Ishikawa (cell line): Measurements from ENCODE around the gene RAPGEF4.
A peak's percentile ranks its signal among the peaks of the same experiment; 100 is the strongest.

Experiments
- CEBPB ChIP-seq: IDR thresholded peaks from 2 replicates; pipeline ENCODE4 v1.6.1; 2012
- CREB1 ChIP-seq: IDR thresholded peaks from 2 replicates; pipeline ENCODE4 v1.6.1; 2012; ENCODE audit warnings: low read depth
- EGR1 ChIP-seq: IDR thresholded peaks from 2 replicates; pipeline ENCODE4 v1.6.1; 2012
- EP300 ChIP-seq: IDR thresholded peaks from 2 replicates; pipeline ENCODE4 v1.6.1; 2012; ENCODE audit warnings: borderline replicate concordance
- FOXM1 ChIP-seq: IDR thresholded peaks from 2 replicates; pipeline ENCODE4 v1.6.1; 2012; ENCODE audit warnings: low read depth, borderline replicate concordance
- MAX ChIP-seq: IDR thresholded peaks from 2 replicates; pipeline ENCODE4 v1.6.1; 2012
- NFIC ChIP-seq: IDR thresholded peaks from 2 replicates; pipeline ENCODE4 v1.6.1; 2012
- RAD21 ChIP-seq: IDR thresholded peaks from 2 replicates; pipeline ENCODE4 v1.6.1; 2012; ENCODE audit warnings: low read depth
- TAF1 ChIP-seq: IDR thresholded peaks from 2 replicates; pipeline ENCODE4 v1.6.1; 2012; ENCODE audit warnings: low read depth, mild to moderate bottlenecking
- TCF12 ChIP-seq: IDR thresholded peaks from 2 replicates; pipeline ENCODE4 v1.6.1; 2012; ENCODE audit warnings: low read depth
- TEAD4 ChIP-seq: IDR thresholded peaks from 2 replicates; pipeline ENCODE4 v1.6.1; 2012
- YY1 ChIP-seq: IDR thresholded peaks from 2 replicates; pipeline ENCODE4 v1.6.1; 2012; ENCODE audit warnings: low read depth
- ZBTB7A ChIP-seq: IDR thresholded peaks from 2 replicates; pipeline ENCODE4 v1.6.1; 2012; ENCODE audit warnings: low read depth
- TF ChIP-seq, protein P1 (sequence below): IDR thresholded peaks from 2 replicates; pipeline ENCODE4 v1.6.1; 2012
- TF ChIP-seq, protein P2 (sequence below): IDR thresholded peaks from 2 replicates; pipeline ENCODE4 v1.6.1; 2012; ENCODE audit warnings: low read depth, mild to moderate bottlenecking

RAPGEF4 gene

GRCh38 chr2:172829229-172829628 is 93.6 kb downstream of the RAPGEF4 start:
- TF ChIP-seq, protein P1, sequence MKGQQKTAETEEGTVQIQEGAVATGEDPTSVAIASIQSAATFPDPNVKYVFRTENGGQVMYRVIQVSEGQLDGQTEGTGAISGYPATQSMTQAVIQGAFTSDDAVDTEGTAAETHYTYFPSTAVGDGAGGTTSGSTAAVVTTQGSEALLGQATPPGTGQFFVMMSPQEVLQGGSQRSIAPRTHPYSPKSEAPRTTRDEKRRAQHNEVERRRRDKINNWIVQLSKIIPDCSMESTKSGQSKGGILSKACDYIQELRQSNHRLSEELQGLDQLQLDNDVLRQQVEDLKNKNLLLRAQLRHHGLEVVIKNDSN: no peak
- TF ChIP-seq NFIC: 0 out of 2 replicates have a peak, but pooled peaks have one; percentile 14

DNA sequence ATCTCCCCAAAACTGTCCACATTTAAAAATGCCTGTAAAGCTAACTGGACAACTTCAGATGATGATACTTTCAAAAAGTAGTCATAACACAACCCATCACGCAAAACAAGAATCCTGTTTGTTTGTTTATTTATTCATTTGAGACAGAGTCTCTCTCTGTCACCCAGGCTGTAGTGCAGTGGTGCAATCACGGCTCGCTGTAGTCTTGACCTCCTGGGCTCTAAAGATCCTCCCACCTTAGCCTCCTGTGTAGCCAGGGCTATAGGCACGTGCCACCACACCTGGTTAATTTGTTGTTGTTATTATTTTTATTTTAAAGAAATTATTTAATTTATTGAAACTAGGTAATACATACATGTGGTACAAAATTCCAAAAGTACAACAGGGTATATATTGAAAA is 94.8 kb downstream of the RAPGEF4 start:
- TF ChIP-seq YY1 (no peak), ZBTB7A (no peak), EP300 (no peak), NFIC (no peak), TCF12 (no peak), CREB1 (no peak), MAX (no peak), TAF1 (no peak), FOXM1 (no peak), TEAD4 (no peak), CEBPB (no peak), EGR1 (no peak), RAD21 (no peak)
- TF ChIP-seq, protein P2, sequence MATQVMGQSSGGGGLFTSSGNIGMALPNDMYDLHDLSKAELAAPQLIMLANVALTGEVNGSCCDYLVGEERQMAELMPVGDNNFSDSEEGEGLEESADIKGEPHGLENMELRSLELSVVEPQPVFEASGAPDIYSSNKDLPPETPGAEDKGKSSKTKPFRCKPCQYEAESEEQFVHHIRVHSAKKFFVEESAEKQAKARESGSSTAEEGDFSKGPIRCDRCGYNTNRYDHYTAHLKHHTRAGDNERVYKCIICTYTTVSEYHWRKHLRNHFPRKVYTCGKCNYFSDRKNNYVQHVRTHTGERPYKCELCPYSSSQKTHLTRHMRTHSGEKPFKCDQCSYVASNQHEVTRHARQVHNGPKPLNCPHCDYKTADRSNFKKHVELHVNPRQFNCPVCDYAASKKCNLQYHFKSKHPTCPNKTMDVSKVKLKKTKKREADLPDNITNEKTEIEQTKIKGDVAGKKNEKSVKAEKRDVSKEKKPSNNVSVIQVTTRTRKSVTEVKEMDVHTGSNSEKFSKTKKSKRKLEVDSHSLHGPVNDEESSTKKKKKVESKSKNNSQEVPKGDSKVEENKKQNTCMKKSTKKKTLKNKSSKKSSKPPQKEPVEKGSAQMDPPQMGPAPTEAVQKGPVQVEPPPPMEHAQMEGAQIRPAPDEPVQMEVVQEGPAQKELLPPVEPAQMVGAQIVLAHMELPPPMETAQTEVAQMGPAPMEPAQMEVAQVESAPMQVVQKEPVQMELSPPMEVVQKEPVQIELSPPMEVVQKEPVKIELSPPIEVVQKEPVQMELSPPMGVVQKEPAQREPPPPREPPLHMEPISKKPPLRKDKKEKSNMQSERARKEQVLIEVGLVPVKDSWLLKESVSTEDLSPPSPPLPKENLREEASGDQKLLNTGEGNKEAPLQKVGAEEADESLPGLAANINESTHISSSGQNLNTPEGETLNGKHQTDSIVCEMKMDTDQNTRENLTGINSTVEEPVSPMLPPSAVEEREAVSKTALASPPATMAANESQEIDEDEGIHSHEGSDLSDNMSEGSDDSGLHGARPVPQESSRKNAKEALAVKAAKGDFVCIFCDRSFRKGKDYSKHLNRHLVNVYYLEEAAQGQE: no peak
- TF ChIP-seq, protein P1: no peak

GRCh38 chr2:172833898-172834297 is 98.3 kb downstream of the RAPGEF4 start:
- TF ChIP-seq RAD21 (no peak), YY1 (no peak), FOXM1 (no peak), MAX (no peak), EP300 (no peak), TAF1 (no peak), TEAD4 (no peak)

DNA sequence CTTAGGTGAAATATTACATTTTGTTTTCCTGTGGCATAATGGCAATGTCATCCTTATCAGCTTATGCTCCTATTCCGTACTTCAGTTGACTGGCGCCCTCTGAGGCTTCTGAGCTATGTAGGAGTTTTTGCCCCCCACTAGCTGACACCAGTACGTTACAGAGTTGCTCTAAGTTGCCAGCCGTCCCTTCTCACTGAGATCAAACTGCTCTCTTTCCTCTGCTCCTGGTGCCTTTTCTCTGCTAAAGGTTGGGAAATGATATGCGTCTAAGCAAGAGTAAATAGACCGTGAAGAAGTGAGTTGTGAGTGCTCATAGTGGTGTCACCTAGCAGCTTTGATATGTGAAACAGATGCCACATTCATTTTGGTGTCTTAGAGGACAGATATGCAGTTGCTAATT is 99.2 kb downstream of the RAPGEF4 start:
- TF ChIP-seq MAX: no peak
- TF ChIP-seq FOXM1: no peak
- no peak for TF ChIP-seq CEBPB
- TF ChIP-seq, protein P2: no peak
- no peak for TF ChIP-seq ZBTB7A
- TF ChIP-seq TAF1: no peak
- no peak for TF ChIP-seq NFIC
- no peak for TF ChIP-seq TCF12
- no peak for TF ChIP-seq RAD21
- no peak for TF ChIP-seq CREB1
- TF ChIP-seq, protein P1: no peak
- TF ChIP-seq TEAD4: no peak
- TF ChIP-seq YY1: no peak
- no peak for TF ChIP-seq EGR1
- no peak for TF ChIP-seq EP300

DNA sequence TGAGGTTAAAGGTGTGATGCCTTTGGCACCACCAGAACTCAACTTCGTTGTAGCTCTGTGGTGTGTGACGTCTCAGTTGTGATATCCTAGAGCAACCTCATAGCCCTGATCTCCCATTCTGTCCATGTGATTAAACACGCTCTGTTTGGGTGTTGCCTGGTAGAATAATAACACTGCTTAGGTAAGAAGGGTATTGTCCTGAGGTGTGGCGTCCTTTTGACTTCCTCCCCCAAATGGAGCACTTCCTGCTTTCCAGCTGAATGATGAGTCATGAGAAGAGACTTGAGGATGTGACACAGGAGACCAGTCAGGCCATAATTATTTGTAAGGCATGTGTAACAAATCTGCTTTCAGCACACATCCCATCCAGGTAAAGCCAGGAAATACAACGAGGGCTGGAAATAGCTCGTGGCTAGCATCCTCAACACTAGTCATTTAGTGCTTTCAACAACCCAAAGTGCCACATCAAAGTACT is 100.7 kb downstream of the RAPGEF4 start:
- TF ChIP-seq NFIC: no peak
- no peak for TF ChIP-seq CREB1
- TF ChIP-seq CEBPB: no peak
- TF ChIP-seq TCF12: no peak
- no peak for TF ChIP-seq YY1
- TF ChIP-seq ZBTB7A: no peak
- TF ChIP-seq, protein P2: no peak
- TF ChIP-seq, protein P1: no peak
